Brain microvascular endothelial cell (primary cell): ENCODE results near the gene PTPRM.

ENCODE experiments used
- DNase-seq: peaks from one replicate; pipeline ENCODE4 v3.0.0-alpha.2; 2020
- H3K27ac ChIP-seq: fragments of 250-450 bp; sonication (Bioruptor Pico); 2 replicates; pipeline ENCODE4 v1.5.1; 2020; ENCODE audit warnings: mild to moderate bottlenecking, moderate library complexity
- H3K27me3 ChIP-seq: fragments of 250-450 bp; sonication (Bioruptor Pico); replicated peaks from 2 replicates; pipeline ENCODE4 v1.5.1; 2020; ENCODE audit warnings: mild to moderate bottlenecking
- H3K36me3 ChIP-seq: fragments of 250-450 bp; sonication (Bioruptor Pico); replicated peaks from 2 replicates; pipeline ENCODE4 v1.5.1; 2020; ENCODE audit warnings: mild to moderate bottlenecking
- H3K4me3 ChIP-seq: 2 replicates; pipeline ENCODE4 v1.5.1; 2011; ENCODE audit warnings: low read depth, mild to moderate bottlenecking, control low read depth, low read length, moderate library complexity
- in situ Hi-C: cut with HindIII; loops from 2 replicates; pipeline ENCODE4 v1.10.0; 2017; ENCODE audit warnings: low sequenced_read_pairs, low pct_ligation_motif_present
- TF ChIP-seq, protein P1 (sequence below): IDR thresholded peaks from 2 replicates; pipeline ENCODE4 v1.5.1; 2011; ENCODE audit warnings: low read depth, mild to moderate bottlenecking, moderate library complexity, low read length, control low read depth, inconsistent platforms; ENCODE audit errors: missing control alignments

The PTPRM gene

DNA sequence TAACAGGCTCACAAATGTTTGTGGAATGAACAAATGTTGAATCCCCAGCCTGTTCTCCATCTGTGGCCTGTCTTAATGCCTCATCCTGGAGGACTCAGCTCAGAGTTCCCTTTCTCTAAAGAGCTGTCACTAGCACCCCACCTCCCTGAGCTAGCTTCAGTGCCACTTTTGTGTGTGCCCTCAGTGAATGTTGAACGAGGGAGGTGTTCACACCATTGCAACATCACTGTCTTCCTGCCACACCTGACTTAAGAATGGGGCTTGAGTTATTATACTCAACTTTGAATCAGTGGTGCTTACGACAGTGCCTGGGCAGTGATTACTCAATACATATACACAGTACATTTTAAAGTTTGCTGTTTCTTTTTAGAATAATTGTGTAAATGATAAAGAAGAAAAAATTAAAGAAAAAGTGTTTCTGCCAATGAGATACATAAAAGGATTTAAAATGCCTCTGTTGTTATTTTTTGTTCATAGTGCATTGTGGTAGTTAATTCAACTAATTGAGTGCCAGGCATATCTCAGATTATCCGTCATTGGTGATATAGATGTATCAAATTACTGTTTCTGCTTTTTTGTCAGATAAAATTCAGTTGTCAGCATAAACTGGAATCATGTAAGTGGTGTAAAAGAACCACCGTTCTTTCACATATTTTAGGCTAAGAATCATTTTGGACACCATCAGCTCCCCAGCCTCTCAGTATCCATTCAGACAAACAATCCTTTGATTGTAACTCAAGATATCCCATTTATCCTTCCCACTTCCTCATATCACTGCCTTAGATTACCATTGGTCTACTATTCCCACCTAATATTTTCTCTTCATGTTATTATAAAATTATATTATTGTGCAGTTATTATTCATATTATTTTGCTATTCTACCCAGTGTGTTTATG, 304.7 kb downstream of the PTPRM start:
- DNase-seq, result no peak
- Histone ChIP-seq H3K4me3 (no peak overlapping the region), H3K36me3 (no peaks in the 10 kb centered on the region), H3K27ac (peak overlapping the region; percentile 8), H3K27me3 (no peaks in the 10 kb centered on the region)
- TF ChIP-seq, protein P1, sequence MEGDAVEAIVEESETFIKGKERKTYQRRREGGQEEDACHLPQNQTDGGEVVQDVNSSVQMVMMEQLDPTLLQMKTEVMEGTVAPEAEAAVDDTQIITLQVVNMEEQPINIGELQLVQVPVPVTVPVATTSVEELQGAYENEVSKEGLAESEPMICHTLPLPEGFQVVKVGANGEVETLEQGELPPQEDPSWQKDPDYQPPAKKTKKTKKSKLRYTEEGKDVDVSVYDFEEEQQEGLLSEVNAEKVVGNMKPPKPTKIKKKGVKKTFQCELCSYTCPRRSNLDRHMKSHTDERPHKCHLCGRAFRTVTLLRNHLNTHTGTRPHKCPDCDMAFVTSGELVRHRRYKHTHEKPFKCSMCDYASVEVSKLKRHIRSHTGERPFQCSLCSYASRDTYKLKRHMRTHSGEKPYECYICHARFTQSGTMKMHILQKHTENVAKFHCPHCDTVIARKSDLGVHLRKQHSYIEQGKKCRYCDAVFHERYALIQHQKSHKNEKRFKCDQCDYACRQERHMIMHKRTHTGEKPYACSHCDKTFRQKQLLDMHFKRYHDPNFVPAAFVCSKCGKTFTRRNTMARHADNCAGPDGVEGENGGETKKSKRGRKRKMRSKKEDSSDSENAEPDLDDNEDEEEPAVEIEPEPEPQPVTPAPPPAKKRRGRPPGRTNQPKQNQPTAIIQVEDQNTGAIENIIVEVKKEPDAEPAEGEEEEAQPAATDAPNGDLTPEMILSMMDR, result no peak
- in situ Hi-C loops, result no loop called here

DNA sequence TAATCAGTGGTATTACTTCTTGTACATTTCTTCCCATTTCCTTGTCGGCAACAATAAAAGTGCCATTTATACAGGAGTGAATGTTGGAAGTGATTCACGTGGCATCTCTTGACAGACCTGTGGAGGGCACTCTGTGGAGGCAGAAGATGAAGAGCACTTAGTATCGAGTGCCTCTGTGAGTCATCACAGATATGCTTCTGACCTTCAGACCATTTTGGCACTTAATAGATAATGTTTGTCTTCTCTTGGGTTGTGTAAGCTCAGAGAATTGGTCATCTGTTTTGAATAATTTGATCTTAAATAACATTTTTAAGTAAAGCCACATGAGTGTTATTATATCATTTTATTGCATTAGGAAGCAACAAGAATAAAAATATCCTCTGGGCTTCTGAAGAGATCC, 305.5 kb downstream of the PTPRM start:
- Histone ChIP-seq H3K4me3 (no peak overlapping the region), H3K27me3 (no peaks in the 10 kb centered on the region), H3K36me3 (no peaks in the 10 kb centered on the region), H3K27ac (peak overlapping the region; percentile 8)
- TF ChIP-seq, protein P1, result peak; percentile 49
- peak; percentile 50 for DNase-seq
- in situ Hi-C loops, result no loop called here

DNA sequence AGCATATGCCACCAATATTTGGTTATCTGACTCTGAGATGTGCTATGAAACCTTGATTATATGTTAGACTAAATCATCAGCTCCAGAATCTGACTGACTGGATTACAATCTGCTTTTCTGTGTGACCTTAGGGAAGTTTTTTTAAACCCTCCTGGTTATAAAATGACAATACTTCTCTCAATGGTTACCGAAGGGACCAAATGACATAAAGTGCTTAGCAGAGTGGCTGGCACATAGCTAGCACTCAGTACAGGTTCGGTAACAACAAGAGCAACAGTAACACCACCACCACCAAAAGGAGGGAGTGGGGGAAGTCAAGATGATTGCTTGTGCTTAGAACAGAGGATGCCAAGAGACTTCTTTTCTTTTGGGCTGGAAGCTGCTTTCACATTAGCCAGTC, 306.2 kb downstream of the PTPRM start:
- Histone ChIP-seq H3K36me3 (no peaks in the 10 kb centered on the region), H3K4me3 (no peak overlapping the region), H3K27ac (no peak overlapping the region), H3K27me3 (no peaks in the 10 kb centered on the region)
- in situ Hi-C loops, result no loop called here
- TF ChIP-seq, protein P1, result no peak
- DNase-seq, result no peak

DNA sequence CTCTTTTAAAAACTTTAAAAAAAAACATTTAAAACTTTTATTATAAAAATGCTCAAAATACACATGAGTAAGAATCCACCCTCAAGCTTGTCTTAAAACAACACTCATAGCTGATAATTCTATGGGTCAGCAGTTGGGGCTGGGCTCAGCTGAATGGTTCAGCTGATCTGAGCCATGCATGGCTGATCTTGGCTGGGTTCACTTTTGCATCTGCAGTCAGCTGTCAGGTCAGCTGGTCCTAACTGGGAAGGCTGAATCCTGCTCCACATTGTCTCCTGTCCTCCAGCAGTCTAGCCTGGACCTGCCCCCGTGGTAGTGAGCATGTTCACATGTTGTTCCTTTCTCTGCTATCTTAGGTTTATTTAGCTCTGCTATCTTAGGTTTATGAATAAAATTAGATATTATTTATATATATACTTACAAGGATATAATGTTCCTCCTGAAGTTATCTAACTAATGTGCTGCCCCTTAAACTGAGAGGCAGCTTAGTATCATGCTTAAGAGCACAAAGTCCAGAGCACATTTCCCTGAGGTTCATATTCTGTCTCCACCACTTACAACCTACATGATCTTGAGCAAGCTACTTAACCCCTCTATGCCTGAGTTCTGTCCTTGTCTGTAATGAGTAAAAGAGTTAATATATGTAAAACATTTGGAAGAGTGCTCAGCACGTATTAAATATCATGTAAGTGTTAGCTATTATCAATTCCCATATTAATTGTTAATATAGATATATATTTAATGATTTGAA, 309.4 kb downstream of the PTPRM start:
- H3K27ac ChIP-seq, result no peak overlapping the region
- H3K36me3 ChIP-seq, result no peaks in the 10 kb centered on the region
- TF ChIP-seq, protein P1, result no peak
- H3K4me3 ChIP-seq, result no peak overlapping the region
- DNase-seq, result no peak
- in situ Hi-C loops, result no loop called here
- no peaks in the 10 kb centered on the region for H3K27me3 ChIP-seq

DNA sequence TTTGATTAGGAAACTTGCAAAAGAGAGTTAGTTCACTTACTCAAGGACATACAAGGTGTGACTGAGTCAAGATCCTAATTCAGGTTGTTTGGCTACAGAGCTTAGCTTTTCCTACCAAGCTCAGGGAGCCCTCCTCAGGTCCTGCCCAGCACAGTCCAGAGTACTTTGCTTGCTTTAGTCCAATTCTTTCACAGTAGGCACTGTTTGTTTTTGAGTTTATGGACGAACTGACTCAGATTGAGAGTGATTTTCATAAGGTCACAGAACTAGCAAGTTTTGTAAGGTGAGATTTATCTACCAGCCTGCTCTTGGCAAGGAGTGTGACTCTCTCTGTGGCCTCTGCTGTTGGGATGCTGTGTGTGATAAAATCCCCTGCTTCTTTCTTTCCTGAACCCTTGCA, 310.5 kb downstream of the PTPRM start:
- Histone ChIP-seq H3K36me3 (no peaks in the 10 kb centered on the region), H3K27me3 (no peaks in the 10 kb centered on the region), H3K4me3 (no peak overlapping the region), H3K27ac (no peak overlapping the region)
- TF ChIP-seq, protein P1, result no peak
- in situ Hi-C loops, result no loop called here
- DNase-seq, result no peak
